ENCODE results near the gene STAG2.
"Not testable (repeated sequence)": the region's sequence is repeated elsewhere in the genome, so short reads cannot be mapped to it uniquely, and the experiment has no call there.

STAG2 gene

GRCh38 chrX:124093222-124093621 is 131.7 kb downstream of the STAG2 start:
- H3K27ac ChIP-seq, result no peak overlapping the region
- no peak for TF ChIP-seq CTCF (conservative IDR thresholded peaks at IDR 0.05)

GRCh38 chrX:124097116-124097515 is 135.6 kb downstream of the STAG2 start:
- TF ChIP-seq ZFX (IDR thresholded peaks at IDR 0.05), result no peak
- TF ChIP-seq CTCF (conservative IDR thresholded peaks at IDR 0.05), result no peak
- H3K27ac ChIP-seq, result no peak overlapping the region

GRCh38 chrX:124098089-124098488 is 136.6 kb downstream of the STAG2 start:
- no peak overlapping the region for H3K27ac ChIP-seq
- TF ChIP-seq ZFX (IDR thresholded peaks at IDR 0.05) (no peak), CTCF (conservative IDR thresholded peaks at IDR 0.05) (peak; percentile 67)

- no peak overlapping the region for H3K27ac ChIP-seq
- TF ChIP-seq ZFX (IDR thresholded peaks at IDR 0.05) (no peak), CTCF (conservative IDR thresholded peaks at IDR 0.05) (no peak)
Observed at GRCh38 chrX:124103966-124104365, 142.5 kb downstream of the STAG2 start.

- not testable (repeated sequence) for H3K27ac ChIP-seq
Observed at GRCh38 chrX:124104512-124104911, 143.0 kb downstream of the STAG2 start.

- TF ChIP-seq ZFX (IDR thresholded peaks at IDR 0.05) (no peak), CTCF (conservative IDR thresholded peaks at IDR 0.05) (no peak)
- H3K27ac ChIP-seq, result no peak overlapping the region
Observed at GRCh38 chrX:124113621-124114600, 152.4 kb downstream of the STAG2 start.

- H3K27ac ChIP-seq, result no peak overlapping the region
- no peak for TF ChIP-seq CTCF (conservative IDR thresholded peaks at IDR 0.05)
- TF ChIP-seq ZFX (IDR thresholded peaks at IDR 0.05), result no peak
Observed at GRCh38 chrX:124117325-124117724, 155.8 kb downstream of the STAG2 start.

- TF ChIP-seq CTCF (conservative IDR thresholded peaks at IDR 0.05), result no peak
- no peak for TF ChIP-seq ZFX (IDR thresholded peaks at IDR 0.05)
Observed at GRCh38 chrX:124125471-124125870, 164.0 kb downstream of the STAG2 start.

More at GRCh38 chrX:124125471-124125870, 164.0 kb downstream of the STAG2 start:
- no peak overlapping the region for H3K27ac ChIP-seq
